WTC11 (cell line): ENCODE data around the gene ARHGEF38. TPM values are rescaled to one million over a fixed set of nuclear protein-coding genes. Genes with fewer than 3 reads are reported as not detected.

ENCODE experiments used
- ATAC-seq: fragments of 200-7000 bp; cut with Tn5 transposase; 2 replicates; pipeline ENCODE4 v1.10.0; 2021; ENCODE audit warnings: mild to moderate bottlenecking, moderate library complexity
- CTCF ChIA-PET: fragments of 300-600 bp; sonication (Branson Sonifier 250); formaldehyde crosslinking; loops from one replicate; lab custom pipeline; 2021; ENCODE audit warnings: antibody characterized with exemption; lab: Charles Lee
- POLR2A ChIA-PET: fragments of 350-600 bp; sonication (Branson Sonifier 250); formaldehyde crosslinking; loops from one replicate; lab custom pipeline; 2021; ENCODE audit warnings: antibody characterized with exemption; lab: Charles Lee
- DNase-seq: peaks from one replicate; pipeline ENCODE4 v3.0.0; 2021; ENCODE audit warnings: low spot score
- H3K27ac Mint-ChIP-seq: 2 replicates; pipeline ENCODE4 v1.8.0; 2021; ENCODE audit warnings: mixed read lengths
- H3K27me3 Mint-ChIP-seq: 2 replicates; pipeline ENCODE4 v1.8.0; 2021; ENCODE audit warnings: low read depth, mild to moderate bottlenecking, moderate library complexity, mixed read lengths
- H3K36me3 Mint-ChIP-seq: 2 replicates; pipeline ENCODE4 v1.8.0; 2021; ENCODE audit warnings: mixed read lengths
- H3K4me1 Mint-ChIP-seq: 2 replicates; pipeline ENCODE4 v1.8.0; 2022; ENCODE audit warnings: mixed read lengths
- H3K4me3 Mint-ChIP-seq: 2 replicates; pipeline ENCODE4 v1.8.0; 2021; ENCODE audit warnings: mild to moderate bottlenecking, moderate library complexity, mixed read lengths
- H3K9me3 Mint-ChIP-seq: 2 replicates; pipeline ENCODE4 v1.8.0; 2021; ENCODE audit warnings: mixed read lengths
- AR ChIP-seq: fragments of 250-450 bp; sonication (Bioruptor Pico); IDR thresholded peaks from 2 replicates; pipeline ENCODE4 v1.9.0; 2021; ENCODE audit warnings: mild to moderate bottlenecking
- ATF2 ChIP-seq: sonication (generic); formaldehyde crosslinking; IDR thresholded peaks from 2 replicates; pipeline ENCODE4 v1.8.1; 2022; ENCODE audit warnings: low read depth, missing genetic modification reagents, borderline replicate concordance
- E2F4 ChIP-seq: sonication (generic); formaldehyde crosslinking; IDR thresholded peaks from 2 replicates; pipeline ENCODE4 v1.8.1; 2022; ENCODE audit warnings: low read depth, mild to moderate bottlenecking, moderate library complexity, missing genetic modification reagents, borderline replicate concordance
- E2F5 ChIP-seq: sonication (generic); formaldehyde crosslinking; IDR thresholded peaks from 2 replicates; pipeline ENCODE4 v1.8.1; 2022; ENCODE audit warnings: mild to moderate bottlenecking, moderate library complexity, missing genetic modification reagents
- EMX1 ChIP-seq: fragments of 250-450 bp; sonication (Bioruptor Pico); IDR thresholded peaks from 2 replicates; pipeline ENCODE4 v1.8.0; 2021; ENCODE audit warnings: mild to moderate bottlenecking
- ETV6 ChIP-seq: sonication (generic); formaldehyde crosslinking; IDR thresholded peaks from 2 replicates; pipeline ENCODE4 v1.8.1; 2022; ENCODE audit warnings: mild to moderate bottlenecking, missing genetic modification reagents
- GRHL2 ChIP-seq: fragments of 250-450 bp; sonication (Bioruptor Pico); IDR thresholded peaks from 2 replicates; pipeline ENCODE4 v1.8.0; 2022; ENCODE audit warnings: mild to moderate bottlenecking, moderate library complexity; ENCODE audit not compliant: insufficient replicate concordance, severe bottlenecking
- JUN ChIP-seq: sonication (generic); formaldehyde crosslinking; IDR thresholded peaks from 2 replicates; pipeline ENCODE4 v1.8.0; 2023; ENCODE audit warnings: mild to moderate bottlenecking, missing genetic modification reagents
- NFE2L1 ChIP-seq: sonication (generic); formaldehyde crosslinking; IDR thresholded peaks from 2 replicates; pipeline ENCODE4 v1.8.1; 2023; ENCODE audit warnings: missing genetic modification reagents
- RELA ChIP-seq: sonication (generic); formaldehyde crosslinking; IDR thresholded peaks from 2 replicates; pipeline ENCODE4 v1.8.1; 2022; ENCODE audit warnings: missing genetic modification reagents, mild to moderate bottlenecking, borderline replicate concordance
- RORB ChIP-seq: fragments of 250-450 bp; sonication (Bioruptor Pico); IDR thresholded peaks from 2 replicates; pipeline ENCODE4 v1.9.0; 2021; ENCODE audit warnings: mild to moderate bottlenecking
- SOX15 ChIP-seq: fragments of 250-450 bp; sonication (Bioruptor Pico); IDR thresholded peaks from 2 replicates; pipeline ENCODE4 v1.9.0; 2021; ENCODE audit warnings: mild to moderate bottlenecking
- TEAD1 ChIP-seq: sonication (generic); formaldehyde crosslinking; IDR thresholded peaks from 2 replicates; pipeline ENCODE4 v1.8.0; 2022; ENCODE audit warnings: mild to moderate bottlenecking, missing genetic modification reagents
- TP53 ChIP-seq: sonication (generic); formaldehyde crosslinking; IDR thresholded peaks from 2 replicates; pipeline ENCODE4 v1.8.1; 2023; ENCODE audit warnings: mild to moderate bottlenecking, missing genetic modification reagents
- ZSCAN18 ChIP-seq: fragments of 250-450 bp; sonication (Bioruptor Pico); IDR thresholded peaks from 2 replicates; pipeline ENCODE4 v2.1.2; 2022; ENCODE audit warnings: mild to moderate bottlenecking, moderate library complexity
- total RNA-seq: library from RNA; stranded (reverse); gene quantifications from 3 replicates; pipeline ENCODE4 v1.2.3, GENCODE V29; 2021
- TF ChIP-seq, protein P1 (sequence below): sonication (generic); formaldehyde crosslinking; IDR thresholded peaks from 2 replicates; pipeline ENCODE4 v1.8.1; 2023; ENCODE audit warnings: mild to moderate bottlenecking, missing genetic modification reagents, moderate library complexity
- TF ChIP-seq, protein P2 (sequence below): fragments of 250-450 bp; sonication (Bioruptor Pico); IDR thresholded peaks from 2 replicates; pipeline ENCODE4 v1.9.0; 2021; ENCODE audit warnings: mild to moderate bottlenecking, borderline replicate concordance
- TF ChIP-seq, protein P3 (sequence below): fragments of 250-450 bp; sonication (Bioruptor Pico); IDR thresholded peaks from 2 replicates; pipeline ENCODE4 v1.9.0; 2021; ENCODE audit warnings: mild to moderate bottlenecking
- TF ChIP-seq, protein P4 (sequence below): sonication (generic); formaldehyde crosslinking; IDR thresholded peaks from 2 replicates; pipeline ENCODE4 v1.8.1; 2023; ENCODE audit warnings: mild to moderate bottlenecking, missing genetic modification reagents

The ARHGEF38 gene
- total RNA-seq, 1 experiment from 2014 or later: not detected

- Mint-ChIP-seq H3K27me3 (no peaks in the 10 kb centered on the region), H3K9me3 (no peaks in the 10 kb centered on the region), H3K4me1 (no peaks in the 10 kb centered on the region), H3K36me3 (no peaks in the 10 kb centered on the region), H3K4me3 (no peak overlapping the region)
- DNase-seq: no peak
- POLR2A ChIA-PET: no interaction called here
- CTCF ChIA-PET: no interaction called here
- TF ChIP-seq TP53 (CRISPR knock-in tag) (no peak), AR (no peak), ATF2 (CRISPR knock-in tag) (no peak), GRHL2 (CRISPR knock-in tag) (no peak), RORB (CRISPR knock-in tag) (no peak), SOX15 (no peak), E2F5 (CRISPR knock-in tag) (no peak), E2F4 (CRISPR knock-in tag) (no peak), RELA (CRISPR knock-in tag) (no peak), JUN (CRISPR knock-in tag) (no peak), EMX1 (CRISPR knock-in tag) (no peak), ETV6 (no peak), TEAD1 (no peak), NFE2L1 (CRISPR knock-in tag) (no peak), ZSCAN18 (no peak)
- TF ChIP-seq, protein P1, sequence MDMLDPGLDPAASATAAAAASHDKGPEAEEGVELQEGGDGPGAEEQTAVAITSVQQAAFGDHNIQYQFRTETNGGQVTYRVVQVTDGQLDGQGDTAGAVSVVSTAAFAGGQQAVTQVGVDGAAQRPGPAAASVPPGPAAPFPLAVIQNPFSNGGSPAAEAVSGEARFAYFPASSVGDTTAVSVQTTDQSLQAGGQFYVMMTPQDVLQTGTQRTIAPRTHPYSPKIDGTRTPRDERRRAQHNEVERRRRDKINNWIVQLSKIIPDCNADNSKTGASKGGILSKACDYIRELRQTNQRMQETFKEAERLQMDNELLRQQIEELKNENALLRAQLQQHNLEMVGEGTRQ: no peak
- TF ChIP-seq, protein P2, sequence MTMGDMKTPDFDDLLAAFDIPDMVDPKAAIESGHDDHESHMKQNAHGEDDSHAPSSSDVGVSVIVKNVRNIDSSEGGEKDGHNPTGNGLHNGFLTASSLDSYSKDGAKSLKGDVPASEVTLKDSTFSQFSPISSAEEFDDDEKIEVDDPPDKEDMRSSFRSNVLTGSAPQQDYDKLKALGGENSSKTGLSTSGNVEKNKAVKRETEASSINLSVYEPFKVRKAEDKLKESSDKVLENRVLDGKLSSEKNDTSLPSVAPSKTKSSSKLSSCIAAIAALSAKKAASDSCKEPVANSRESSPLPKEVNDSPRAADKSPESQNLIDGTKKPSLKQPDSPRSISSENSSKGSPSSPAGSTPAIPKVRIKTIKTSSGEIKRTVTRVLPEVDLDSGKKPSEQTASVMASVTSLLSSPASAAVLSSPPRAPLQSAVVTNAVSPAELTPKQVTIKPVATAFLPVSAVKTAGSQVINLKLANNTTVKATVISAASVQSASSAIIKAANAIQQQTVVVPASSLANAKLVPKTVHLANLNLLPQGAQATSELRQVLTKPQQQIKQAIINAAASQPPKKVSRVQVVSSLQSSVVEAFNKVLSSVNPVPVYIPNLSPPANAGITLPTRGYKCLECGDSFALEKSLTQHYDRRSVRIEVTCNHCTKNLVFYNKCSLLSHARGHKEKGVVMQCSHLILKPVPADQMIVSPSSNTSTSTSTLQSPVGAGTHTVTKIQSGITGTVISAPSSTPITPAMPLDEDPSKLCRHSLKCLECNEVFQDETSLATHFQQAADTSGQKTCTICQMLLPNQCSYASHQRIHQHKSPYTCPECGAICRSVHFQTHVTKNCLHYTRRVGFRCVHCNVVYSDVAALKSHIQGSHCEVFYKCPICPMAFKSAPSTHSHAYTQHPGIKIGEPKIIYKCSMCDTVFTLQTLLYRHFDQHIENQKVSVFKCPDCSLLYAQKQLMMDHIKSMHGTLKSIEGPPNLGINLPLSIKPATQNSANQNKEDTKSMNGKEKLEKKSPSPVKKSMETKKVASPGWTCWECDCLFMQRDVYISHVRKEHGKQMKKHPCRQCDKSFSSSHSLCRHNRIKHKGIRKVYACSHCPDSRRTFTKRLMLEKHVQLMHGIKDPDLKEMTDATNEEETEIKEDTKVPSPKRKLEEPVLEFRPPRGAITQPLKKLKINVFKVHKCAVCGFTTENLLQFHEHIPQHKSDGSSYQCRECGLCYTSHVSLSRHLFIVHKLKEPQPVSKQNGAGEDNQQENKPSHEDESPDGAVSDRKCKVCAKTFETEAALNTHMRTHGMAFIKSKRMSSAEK (CRISPR knock-in tag): no peak
- TF ChIP-seq, protein P3, sequence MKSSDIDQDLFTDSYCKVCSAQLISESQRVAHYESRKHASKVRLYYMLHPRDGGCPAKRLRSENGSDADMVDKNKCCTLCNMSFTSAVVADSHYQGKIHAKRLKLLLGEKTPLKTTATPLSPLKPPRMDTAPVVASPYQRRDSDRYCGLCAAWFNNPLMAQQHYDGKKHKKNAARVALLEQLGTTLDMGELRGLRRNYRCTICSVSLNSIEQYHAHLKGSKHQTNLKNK: no peak
- TF ChIP-seq, protein P4, sequence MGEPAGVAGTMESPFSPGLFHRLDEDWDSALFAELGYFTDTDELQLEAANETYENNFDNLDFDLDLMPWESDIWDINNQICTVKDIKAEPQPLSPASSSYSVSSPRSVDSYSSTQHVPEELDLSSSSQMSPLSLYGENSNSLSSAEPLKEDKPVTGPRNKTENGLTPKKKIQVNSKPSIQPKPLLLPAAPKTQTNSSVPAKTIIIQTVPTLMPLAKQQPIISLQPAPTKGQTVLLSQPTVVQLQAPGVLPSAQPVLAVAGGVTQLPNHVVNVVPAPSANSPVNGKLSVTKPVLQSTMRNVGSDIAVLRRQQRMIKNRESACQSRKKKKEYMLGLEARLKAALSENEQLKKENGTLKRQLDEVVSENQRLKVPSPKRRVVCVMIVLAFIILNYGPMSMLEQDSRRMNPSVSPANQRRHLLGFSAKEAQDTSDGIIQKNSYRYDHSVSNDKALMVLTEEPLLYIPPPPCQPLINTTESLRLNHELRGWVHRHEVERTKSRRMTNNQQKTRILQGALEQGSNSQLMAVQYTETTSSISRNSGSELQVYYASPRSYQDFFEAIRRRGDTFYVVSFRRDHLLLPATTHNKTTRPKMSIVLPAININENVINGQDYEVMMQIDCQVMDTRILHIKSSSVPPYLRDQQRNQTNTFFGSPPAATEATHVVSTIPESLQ (CRISPR knock-in tag): no peak
- TF ChIP-seq, all 79 proteins: peak for 0
- ATAC-seq: no peak
- no peak overlapping the region for H3K27ac Mint-ChIP-seq
Measured at GRCh38 chr4:105671301-105671700, 118.9 kb downstream of the ARHGEF38 start.
